ENCODE measurements around the gene MED16.

MED16 gene

DNA sequence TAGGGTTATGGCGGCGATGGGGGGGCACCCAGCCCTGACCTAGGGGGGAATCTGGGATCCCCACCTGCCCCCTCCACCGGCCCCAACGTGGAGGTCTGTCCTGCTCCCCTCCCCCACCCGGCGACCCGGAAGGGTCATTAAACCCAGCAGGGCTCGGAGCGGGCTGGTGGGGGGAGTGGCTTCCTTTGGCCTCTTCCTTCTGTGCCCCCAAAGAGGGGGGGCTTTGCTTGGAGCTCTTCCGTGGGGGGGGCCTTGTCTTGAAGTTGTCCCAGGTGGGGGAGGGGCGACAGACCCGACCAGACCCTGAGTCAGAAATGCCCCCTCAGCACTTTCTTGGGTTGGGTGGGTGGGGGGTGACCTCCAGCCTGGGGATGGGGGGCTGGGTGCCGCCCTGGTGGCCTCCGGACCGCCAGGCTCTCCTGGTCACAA is 34.4 kb upstream of the MED16 start:
- DNase-seq = no peak

DNA sequence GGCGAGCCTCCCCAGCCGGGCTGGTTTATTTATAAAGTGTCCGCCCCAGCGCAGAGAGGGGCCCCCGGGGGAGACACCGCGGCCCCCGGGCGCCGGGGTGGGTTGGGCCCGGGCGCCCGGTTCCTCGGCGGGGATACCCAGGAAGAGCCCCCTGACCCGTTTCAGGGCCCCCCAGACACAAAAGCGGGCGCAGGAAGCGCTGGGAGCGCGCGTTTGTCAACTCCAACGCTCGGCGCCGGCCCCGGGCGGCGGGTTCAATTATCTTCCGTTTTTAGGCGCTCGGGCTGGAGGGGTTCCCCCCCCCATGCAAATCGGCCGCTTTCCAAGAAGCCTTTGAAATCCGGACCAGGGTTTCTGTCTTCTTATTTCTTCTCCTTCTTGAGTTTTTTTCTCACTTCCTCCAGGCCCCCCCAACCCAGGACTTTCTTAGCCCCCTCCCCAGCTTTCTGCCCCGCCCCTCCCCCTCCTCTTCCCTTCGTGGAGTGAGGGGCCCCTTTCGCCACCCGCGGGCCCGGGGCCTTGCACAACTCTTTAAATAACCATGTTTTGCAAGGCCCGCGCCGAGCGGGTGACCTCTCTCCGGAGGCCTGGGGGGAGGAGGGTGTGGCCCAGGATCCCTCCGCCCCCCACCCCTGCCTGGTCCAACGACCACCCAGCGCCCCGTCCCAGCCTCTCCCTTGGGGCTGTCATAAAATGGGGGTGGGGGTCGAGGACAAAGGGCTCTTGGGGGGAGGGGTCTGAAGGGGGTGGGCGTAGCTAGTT is 33.8 kb upstream of the MED16 start:
- DNase-seq = peak; percentile 77 to 90

DNA sequence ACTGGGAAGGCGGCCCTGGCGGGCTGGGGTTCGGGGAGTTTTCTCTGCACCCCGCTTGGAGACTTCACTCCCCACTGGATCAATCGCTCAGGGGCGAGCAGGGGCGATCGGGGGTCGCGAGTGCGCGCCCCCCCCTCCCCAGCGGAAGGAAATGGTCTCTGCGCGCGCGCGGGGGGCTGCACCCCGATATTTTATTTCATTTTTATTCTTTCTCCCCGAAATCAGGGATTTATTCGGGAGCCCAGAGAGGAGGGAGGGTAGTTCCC is 33.3 kb upstream of the MED16 start:
- no peak for DNase-seq

DNA sequence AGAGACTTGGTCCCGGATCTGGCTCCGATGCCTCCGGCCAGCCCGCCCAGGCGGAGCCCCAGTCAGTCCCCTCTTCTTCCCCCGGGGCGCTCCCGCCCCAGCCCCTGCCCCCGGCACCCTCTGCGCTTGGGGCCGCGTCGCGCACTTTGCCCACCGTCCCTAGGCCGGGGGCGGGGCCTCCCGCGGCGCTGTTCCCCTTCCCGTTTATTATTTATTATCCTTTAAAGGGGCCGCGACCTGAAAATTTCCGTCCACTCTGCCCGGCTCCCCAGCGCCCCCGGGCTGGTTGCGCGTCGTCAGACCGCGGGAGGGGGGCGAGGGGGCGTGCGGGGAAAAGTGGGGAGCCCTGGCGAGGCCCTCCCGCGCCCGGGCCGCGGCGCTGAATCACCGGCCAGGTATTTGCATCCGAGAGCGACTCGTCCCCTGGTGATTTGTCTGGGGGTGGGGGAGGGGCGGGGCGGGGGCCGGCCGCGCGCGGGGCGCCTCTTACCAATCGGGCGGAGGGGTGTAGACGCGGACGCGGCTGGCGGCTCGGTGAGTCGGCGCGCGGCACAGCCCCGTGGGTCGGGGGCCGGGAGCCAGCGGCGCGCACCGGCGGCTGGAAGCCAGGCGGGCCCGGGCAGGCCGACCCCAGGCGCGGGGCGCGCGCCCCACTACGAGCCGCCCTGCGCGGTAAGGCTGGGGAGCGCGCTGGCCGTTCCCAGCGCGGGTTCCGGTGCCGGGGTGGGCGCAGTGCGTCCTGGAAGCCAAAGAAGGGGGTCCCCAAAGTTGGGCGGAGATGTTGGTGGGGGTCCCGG is 32.7 kb upstream of the MED16 start, which contains the start of gene ARID3A:
ARID3A (plus strand) TSS at position 510 of the 797 bp plus-strand sequence. CDS start 3,494 bp downstream, outside the sequence.
- DNase-seq = peak; percentile 66 to 82

DNA sequence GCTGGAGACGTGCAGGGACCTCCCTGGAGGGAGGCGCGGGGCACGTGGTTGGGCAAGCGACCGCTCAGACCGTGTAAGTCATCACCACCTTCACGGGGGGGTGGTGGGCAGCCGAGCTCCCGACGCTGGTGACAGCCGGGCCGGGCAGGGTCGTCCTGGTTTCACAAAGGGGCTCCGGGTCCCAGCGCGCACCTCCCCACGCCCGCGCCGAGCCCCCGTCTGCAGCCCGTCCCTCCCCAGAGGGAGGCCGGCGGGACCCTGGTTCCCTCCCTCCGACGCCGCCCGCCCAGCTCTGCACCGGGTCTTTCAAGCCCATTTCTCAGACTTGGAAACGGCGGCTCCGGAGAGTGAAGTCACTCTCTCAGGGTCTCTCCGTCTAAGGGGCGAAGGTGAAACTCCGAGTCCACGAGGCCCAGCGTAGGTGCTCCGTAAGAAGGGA is 32.1 kb upstream of the MED16 start:
- no peak for DNase-seq

DNA sequence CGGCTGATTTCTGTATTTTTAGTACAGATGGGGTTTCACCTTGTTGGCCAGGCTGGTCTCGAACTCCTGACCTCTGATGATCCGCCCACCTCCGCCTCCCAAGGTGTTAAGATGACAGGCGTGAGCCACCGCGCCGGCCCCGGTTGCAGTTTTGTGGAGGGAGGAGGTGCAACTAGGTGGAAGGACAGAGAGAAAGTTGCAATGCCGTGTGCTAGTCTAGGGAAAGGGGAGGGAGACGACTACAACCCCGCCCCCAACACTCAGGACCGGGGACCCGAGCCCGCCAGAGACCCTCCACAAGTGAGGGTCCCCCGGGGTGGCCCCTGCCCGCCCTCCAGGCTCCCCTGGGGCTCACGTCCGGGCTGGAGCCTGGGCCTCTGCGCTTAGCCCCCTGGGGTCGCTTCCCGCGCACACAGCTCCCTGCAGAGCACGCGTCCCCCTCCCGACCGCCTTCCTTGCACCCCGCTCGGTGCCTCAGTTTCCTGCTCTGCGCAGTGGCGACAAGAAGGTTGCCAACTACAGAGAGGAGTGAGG is 31.6 kb upstream of the MED16 start:
- DNase-seq = no peak

DNA sequence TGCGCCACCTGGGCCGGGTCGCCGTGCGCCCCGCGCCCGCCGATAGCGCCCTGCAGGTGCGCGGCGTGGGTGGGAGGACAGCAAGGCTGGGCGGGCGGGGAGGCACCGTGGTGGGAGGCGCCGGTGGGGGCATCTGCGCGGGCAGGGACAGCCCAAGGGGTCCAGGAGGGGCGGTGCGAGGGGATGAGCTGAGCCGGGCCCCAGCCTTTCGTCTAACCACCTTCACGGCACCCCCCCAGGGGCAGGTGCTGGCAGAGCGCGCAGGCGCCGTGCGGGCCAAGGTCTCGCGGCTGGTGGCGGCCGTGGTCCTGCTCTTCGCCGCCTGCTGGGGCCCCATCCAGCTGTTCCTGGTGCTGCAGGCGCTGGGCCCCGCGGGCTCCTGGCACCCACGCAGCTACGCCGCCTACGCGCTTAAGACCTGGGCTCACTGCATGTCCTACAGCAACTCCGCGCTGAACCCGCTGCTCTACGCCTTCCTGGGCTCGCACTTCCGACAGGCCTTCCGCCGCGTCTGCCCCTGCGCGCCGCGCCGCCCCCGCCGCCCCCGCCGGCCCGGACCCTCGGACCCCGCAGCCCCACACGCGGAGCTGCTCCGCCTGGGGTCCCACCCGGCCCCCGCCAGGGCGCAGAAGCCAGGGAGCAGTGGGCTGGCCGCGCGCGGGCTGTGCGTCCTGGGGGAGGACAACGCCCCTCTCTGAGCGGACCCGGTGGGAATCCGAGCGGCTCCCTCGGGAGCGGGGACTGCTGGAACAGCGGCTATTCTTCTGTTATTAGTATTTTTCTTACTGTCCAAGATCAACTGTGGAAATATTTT is 27.3 kb upstream of the MED16 start:
- DNase-seq = no peak

DNA sequence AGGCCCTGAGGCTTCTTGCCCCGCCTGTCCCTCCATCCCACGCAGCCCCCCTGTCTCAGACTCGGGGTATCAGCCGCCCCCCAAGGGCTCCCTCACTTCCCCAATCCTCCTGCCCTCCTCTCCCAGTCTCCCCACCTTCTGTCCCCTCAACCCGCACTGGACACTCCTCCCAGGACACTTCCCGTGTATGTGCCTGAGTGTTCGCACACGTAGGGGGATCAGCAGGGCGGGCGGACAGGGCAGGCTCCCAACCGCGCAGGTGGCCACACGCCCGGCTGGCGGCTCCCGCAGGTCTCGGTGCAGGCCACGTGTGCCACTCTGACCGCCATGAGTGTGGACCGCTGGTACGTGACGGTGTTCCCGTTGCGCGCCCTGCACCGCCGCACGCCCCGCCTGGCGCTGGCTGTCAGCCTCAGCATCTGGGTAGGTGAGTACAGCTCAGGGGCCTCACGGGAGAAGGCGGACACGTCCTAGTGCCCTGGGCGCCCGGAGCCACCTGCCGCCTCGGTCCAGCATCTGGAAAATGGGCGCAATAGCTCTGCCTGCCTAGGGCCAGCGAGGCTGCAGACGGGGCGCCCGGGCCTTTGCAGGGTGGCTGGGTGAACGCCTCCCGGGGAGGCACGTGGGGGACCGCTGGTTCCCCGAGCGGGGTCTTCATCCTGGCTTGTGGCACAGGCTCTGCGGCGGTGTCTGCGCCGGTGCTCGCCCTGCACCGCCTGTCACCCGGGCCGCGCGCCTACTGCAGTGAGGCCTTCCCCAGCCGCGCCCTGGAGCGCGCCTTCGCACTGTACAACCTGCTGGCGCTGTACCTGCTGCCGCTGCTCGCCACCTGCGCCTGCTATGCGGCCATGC is 26.4 kb upstream of the MED16 start:
- no peak for DNase-seq

DNA sequence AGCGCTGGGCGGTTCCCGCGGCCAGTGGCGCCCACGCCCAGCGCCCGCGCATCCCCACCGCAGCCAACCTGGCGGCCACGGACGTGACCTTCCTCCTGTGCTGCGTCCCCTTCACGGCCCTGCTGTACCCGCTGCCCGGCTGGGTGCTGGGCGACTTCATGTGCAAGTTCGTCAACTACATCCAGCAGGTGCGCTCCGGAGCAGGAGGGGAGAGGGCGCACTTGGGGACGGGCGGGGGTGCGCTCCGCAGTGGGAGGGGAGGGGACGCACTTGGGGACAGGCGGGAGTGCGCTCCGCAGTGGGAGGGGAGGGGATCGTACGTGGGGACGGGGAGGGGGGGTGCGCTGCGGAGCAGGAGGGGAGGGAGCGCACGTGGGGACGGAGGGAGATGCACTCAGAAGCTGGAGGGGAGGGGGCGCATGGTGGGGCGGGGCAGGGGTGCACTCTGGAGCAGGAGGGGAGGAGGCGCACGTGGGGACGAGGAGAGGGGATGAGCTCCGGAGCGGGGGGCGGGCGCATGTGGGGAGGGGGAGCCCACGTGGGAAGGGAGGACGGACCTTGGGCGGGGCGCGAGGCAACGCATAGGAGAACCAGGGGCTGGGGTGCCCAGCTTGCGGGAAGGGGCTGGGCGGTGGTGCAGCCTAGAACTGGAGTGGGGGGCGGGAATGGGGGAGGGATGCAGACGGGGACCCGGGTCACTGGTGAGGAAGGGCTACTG is 25.7 kb upstream of the MED16 start:
- DNase-seq = no peak

DNA sequence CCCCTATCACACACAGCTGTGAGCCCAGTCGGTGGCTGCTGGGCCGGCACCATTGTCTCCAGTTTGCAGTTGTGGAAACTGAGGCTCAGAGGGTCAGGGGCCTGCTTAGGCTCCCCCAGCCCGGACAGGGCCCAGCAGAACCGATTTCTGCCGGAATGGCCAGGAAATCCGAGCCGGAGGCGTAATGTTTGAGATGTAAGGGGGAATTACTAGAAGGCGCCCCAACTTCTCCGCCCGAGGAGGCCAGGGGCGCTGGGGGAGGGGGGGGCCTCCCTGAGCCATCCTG is 25.1 kb upstream of the MED16 start:
- DNase-seq = no peak

DNA sequence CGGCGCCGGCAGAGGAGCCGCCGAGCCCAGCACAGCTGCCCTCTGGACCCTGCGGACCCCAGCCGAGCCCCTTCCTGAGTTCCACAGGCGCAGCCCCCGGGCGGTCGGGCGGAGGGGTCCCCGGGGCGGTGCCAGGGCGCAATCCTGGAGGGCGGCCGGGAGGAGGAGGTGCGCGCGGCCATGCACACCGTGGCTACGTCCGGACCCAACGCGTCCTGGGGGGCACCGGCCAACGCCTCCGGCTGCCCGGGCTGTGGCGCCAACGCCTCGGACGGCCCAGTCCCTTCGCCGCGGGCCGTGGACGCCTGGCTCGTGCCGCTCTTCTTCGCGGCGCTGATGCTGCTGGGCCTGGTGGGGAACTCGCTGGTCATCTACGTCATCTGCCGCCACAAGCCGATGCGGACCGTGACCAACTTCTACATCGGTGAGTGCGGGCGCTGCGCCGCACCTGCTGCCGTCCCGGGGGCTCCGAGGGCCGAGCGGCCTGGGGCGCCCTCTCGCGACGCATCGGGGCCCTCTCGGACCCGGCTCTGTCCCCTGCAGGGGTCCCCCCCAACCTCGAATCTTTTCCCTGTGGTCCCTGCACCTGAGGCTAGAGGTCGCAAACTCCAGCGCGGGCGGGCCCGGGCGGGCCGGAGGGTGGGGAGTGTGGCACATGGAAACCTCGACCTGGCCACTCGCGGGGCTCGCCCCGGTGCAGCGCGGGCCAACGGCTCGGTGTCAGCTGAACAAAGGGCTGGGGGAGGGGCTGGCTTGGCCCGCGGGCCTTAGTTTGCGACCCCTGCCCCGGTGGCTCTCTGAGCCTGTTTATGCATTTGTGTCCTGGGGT is 24.6 kb upstream of the MED16 start, which contains the start of gene KISS1R:
KISS1R (plus strand) TSS at position 11 of the 829 bp plus-strand sequence; CDS start at position 181, 170 bp downstream.
- DNase-seq = no peak

DNA sequence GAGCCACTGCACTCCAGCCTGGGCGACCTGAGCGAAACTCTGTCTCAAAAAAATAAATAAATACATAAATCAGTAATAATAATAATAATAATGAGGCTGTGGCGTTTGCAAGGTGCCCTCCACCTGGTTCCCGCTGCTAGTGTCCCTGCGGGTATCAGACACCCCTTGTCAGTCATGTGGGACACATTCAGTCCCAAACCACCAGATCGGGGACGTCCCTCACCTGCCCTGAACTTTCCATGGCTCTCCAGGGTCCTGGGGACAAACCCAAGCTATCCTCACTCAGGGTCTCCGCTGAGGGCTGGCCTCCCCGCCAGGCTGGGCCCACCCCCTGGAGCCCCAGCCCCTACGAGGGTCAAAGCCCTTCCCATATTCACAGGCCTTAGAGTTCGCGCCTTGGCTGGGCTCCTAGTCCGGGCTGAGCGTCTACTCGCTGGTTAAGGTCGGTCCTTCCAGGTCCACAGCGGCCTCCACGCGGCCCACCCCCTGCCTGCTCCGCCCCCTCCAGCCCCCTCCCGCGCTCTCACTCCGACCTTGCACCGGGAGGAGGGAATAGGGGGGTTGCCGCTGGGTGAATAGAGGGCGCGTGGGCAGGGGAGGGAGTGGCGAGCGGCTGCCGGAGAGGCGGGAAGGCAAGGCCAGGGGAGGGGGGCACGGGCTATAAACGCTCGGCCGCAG is 23.8 kb upstream of the MED16 start:
- DNase-seq = no peak

DNA sequence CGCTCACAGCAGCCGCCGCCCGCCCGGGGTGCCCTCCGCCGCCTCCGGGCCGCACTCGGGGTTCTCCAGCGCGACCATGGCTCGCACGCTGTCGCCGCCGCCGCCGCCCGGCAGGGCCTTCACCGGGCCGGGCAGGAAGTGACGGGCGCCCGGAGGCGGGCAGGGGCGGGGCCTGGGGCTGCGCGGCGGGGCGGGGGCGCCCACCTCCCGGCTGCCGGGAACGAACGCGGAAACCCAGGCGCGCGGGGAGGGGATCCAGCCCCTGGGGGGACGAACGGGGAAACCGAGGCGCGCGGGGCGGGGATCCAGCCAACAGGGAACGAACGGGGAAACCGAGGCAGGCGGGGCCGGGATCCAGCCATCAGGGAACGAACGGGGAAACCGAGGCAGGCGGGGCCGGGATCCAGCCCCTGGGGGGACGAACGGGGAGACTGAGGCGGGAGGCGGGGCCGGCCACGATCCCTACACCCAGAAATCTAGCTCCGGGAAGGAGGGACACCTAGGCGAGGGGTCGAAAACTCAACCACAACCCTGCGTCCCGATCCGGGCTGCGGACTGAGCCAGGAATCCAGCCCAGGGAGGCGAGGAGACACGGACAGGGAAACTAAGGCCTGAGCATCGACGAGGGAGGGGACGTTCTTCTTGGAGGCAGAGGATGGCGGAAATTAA is 20.2 kb upstream of the MED16 start, which contains the start of gene R3HDM4:
R3HDM4 (minus strand) TSS at position 140 of the 669 bp plus-strand sequence; CDS start at position 78, 62 bp downstream.
- DNase-seq = peak; percentile 58 to 75

DNA sequence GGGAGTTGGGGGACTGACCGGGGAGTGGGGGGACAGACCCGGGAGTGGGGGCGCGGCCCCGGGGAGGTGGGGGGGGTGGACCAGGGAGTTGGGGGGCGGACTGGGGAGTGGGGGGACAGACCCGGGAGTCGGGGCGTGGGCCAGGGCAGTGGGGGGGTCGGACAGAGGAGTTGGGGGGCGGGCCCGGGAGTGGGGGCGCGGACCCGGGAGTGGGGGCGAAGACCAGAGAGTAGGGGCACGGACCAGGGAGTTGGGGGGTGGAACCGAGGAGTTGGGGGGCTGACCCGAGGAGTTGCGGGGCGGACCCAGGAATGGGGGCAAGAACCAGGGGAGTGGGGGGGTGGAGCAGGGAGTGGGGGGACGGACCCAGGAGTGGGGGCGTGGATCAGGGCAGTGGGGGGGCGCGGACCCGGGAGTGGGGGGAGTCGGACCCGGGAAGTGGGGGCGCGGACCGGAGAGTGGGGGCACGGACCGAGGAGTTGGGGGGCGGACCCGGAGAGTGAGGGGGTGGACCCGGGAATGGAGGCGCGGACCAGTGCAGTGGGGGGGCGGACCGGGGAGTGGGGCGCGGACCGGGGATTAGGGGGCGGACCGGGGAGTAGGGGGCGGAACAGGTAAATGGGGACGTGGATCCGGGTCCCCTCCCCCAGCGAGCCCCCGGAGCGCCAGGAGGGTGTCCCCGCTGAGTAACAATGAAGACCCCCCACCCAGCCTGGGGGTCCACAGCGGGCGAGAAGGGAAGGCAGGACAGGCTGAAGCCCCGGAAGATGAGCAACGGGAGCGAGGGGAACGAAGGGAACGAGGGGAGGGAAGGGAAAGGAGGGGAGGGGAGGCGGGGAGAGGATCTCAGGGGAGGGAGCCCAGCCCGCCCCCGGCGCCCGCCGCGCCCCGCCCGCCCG is 19.4 kb upstream of the MED16 start:
- DNase-seq = no peak

DNA sequence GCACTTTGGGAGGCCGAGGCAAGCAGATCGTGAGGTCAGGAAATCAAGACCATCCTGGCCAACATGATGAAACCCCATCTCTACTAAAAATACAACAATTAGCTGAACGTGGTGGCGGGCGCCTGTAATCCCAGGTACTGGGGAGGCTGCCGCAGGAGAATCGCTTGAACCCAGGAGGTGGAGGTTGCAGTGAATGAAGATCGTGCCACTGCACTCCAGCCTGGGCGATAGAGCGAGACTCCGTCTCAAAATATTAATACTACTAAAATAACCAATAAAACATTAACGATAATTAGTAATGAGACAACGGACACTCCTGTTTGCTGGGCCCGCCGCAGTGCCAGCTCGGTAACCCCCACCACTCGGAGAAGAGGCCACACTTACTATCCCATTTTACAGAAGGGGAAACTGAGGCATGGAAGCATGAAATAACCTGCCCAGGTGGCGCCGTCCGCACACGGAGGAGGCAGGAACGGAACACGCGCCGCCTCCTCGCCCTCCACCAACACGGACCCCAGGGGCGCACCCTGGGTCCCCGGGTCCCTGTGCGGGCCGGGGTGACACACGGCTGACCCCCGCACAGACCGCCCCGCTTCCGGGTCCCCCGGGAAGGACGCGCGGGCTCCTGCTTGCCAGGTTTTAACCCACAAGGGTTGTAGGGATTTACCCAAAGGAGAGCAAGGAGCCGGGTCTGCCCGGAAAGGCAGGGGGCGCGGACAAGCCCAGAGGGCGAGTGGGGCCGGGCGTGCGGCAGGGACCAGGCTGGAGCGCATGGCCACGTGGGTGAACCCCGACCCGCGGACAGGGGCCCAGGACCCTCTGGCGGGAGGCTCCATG is 18.4 kb upstream of the MED16 start:
- no peak for DNase-seq

DNA sequence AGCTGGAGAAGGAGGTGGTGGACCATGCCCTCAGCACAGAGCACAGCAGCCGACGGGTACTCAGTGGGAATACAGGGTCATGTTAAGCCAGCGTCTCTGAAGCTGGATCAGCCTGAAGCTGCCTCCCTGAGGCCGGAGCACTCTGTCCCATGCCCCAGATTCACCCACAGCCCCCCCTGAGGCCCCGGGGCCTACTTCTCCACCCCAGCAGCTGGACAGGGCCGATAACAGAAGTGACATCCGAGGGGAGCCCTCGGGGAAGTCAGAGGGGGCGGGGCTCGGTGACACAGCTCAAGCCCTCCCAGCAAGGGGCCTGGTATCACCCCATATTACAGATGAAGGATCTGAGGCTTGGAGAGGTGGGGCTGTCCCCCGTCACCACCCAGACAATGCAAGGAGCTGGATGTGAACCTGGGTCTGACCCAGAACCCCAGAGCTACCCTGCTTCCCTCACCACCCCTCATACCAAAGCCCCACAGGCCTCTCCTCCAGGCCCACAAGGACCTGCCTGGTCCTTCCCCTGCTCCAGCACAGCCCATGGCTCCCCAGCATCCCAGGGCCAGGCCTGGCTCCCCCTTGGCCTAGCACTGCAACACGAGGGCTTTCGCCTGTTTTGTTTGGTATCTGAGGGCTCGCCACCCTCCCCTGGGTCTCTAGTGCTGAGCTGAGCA is 14.3 kb upstream of the MED16 start:
- peak; percentile 64 to 75 for DNase-seq

DNA sequence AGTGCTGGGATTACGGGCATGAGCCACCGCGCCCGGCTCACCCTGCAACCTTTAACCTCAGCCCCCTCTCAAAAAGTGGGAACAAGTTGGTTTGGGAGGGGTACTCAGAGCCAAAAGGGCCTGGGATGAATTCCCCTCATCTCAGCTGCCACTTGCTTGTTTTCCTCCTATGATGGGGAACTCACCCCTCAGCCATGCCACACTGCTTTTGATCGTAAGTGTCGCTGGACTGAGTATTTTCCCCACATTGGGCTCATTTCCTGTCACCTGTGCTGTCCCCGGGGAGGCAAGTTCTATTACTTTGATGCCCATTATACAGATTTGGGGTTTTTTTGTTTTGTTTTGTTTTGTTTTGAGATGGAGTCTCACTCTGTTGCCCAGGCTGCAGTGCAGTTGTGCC is 13.5 kb upstream of the MED16 start:
- no peak for DNase-seq

All from inflammatory macrophage treated with lipopolysaccharide for 1 hour (primary cell).